HG02642 (cell line): ENCODE results near the gene MT1H.

Experiments
- ATAC-seq: cut with Tn5 transposase; IDR thresholded peaks from one replicate; pipeline ENCODE4 v1.9.1; 2021; ENCODE audit warnings: mild to moderate bottlenecking; ENCODE audit not compliant: unreplicated experiment, poor library complexity

MT1H gene

GRCh38 chr16:56682703-56683397 is 13.2 kb downstream of the MT1H start:
- ATAC-seq: peak; percentile 11

GRCh38 chr16:56683424-56684172 is 14.0 kb downstream of the MT1H start:
- ATAC-seq: no peak

GRCh38 chr16:56684256-56684925 is 14.8 kb downstream of the MT1H start:
- no peak for ATAC-seq

- no peak for ATAC-seq
Observed at GRCh38 chr16:56684926-56685590, 15.4 kb downstream of the MT1H start.

- no peak for ATAC-seq
Observed at GRCh38 chr16:56686758-56687157, 17.1 kb downstream of the MT1H start.

- no peak for ATAC-seq
Observed at GRCh38 chr16:56688762-56689161, 19.1 kb downstream of the MT1H start.

GRCh38 chr16:56689171-56689570 is 19.6 kb downstream of the MT1H start:
- ATAC-seq: no peak

- ATAC-seq: no peak
Observed at GRCh38 chr16:56690420-56691122, 21.0 kb downstream of the MT1H start.

- ATAC-seq: no peak
Observed at GRCh38 chr16:56691885-56692284, 22.3 kb downstream of the MT1H start.

- no peak for ATAC-seq
Observed at GRCh38 chr16:56695246-56695645, 25.6 kb downstream of the MT1H start.

GRCh38 chr16:56697456-56698155 is 28.0 kb downstream of the MT1H start:
- no peak for ATAC-seq

GRCh38 chr16:56700195-56700594 is 30.6 kb downstream of the MT1H start:
- no peak for ATAC-seq

- ATAC-seq: no peak
Observed at GRCh38 chr16:56700631-56701030, 31.0 kb downstream of the MT1H start.

GRCh38 chr16:56701534-56701933 is 31.9 kb downstream of the MT1H start:
- ATAC-seq: no peak

GRCh38 chr16:56702836-56703235 is 33.2 kb downstream of the MT1H start:
- no peak for ATAC-seq

- ATAC-seq: no peak
Observed at GRCh38 chr16:56708525-56709442, 39.2 kb downstream of the MT1H start.

GRCh38 chr16:56709443-56710040 is 39.9 kb downstream of the MT1H start:
- ATAC-seq: no peak

GRCh38 chr16:56710181-56710737 is 40.6 kb downstream of the MT1H start:
- ATAC-seq: no peak
